HFF-Myc (cell line): ENCODE measurements around the gene TMEM97.
A peak's percentile ranks its signal among the peaks of the same experiment; 100 is the strongest.
"Not testable (repeated sequence)": the region's sequence is repeated elsewhere in the genome, so short reads cannot be mapped to it uniquely, and the experiment has no call there.

ENCODE experiments used
- DNase-seq: peaks from one replicate; pipeline ENCODE4 v3.0.0-alpha.2; 2011; ENCODE audit warnings: low read depth; ENCODE audit errors: extremely low read depth
- H3K4me3 ChIP-seq: replicated peaks from 2 replicates; pipeline ENCODE4 v1.5.1; 2011; ENCODE audit warnings: low read depth, mild to moderate bottlenecking, control low read depth, low read length
- TF ChIP-seq, protein P1 (sequence below): IDR thresholded peaks from 2 replicates; pipeline ENCODE4 v1.5.1; 2012; ENCODE audit warnings: mild to moderate bottlenecking, low read depth, low read length, control low read depth; ENCODE audit errors: missing control alignments

Gene TMEM97

DNA sequence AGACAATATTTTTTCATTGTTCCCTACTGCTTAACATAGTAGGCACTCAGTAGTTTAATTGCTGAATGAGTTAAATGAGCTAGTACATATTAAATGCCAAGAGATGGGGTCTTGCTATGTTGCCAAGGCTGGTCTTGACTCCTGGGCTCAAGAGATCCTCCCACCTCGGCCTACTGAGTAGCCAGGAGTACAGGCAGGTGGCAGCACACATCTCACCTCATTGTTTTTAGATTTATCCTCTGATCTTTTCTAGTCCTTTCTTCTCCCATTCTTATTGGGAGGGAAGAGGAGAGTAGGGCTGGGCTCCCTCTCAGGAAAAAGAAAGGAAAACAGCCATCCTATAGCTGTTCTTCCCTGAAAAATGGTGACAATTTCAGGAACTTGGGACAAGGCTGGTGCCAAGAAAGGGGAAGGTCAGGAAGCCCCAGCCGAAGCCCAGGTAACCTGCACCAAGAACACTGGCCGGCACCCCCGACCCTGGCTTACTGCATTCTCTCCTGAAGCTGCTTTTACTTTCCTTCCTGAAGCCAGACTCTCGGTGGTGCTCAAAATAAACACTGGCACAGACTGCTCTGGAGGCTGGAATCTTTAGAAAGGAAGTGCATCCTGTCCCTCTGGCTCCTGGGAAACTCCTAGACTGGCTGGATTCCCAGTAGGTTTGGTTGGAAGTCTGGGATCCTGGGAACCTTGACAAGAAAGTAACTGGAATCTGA lies 19.2 kb downstream of the TMEM97 start:
- H3K4me3 ChIP-seq, result peak overlapping the region; percentile 4; the same call in 1 of the 2 replicates
- peak; percentile 67 for DNase-seq
- TF ChIP-seq, protein P1, sequence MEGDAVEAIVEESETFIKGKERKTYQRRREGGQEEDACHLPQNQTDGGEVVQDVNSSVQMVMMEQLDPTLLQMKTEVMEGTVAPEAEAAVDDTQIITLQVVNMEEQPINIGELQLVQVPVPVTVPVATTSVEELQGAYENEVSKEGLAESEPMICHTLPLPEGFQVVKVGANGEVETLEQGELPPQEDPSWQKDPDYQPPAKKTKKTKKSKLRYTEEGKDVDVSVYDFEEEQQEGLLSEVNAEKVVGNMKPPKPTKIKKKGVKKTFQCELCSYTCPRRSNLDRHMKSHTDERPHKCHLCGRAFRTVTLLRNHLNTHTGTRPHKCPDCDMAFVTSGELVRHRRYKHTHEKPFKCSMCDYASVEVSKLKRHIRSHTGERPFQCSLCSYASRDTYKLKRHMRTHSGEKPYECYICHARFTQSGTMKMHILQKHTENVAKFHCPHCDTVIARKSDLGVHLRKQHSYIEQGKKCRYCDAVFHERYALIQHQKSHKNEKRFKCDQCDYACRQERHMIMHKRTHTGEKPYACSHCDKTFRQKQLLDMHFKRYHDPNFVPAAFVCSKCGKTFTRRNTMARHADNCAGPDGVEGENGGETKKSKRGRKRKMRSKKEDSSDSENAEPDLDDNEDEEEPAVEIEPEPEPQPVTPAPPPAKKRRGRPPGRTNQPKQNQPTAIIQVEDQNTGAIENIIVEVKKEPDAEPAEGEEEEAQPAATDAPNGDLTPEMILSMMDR, result no peak

GRCh38 chr17:28338769-28339212 lies 19.8 kb downstream of the TMEM97 start:
- not testable (repeated sequence) for H3K4me3 ChIP-seq, DNase-seq

DNA sequence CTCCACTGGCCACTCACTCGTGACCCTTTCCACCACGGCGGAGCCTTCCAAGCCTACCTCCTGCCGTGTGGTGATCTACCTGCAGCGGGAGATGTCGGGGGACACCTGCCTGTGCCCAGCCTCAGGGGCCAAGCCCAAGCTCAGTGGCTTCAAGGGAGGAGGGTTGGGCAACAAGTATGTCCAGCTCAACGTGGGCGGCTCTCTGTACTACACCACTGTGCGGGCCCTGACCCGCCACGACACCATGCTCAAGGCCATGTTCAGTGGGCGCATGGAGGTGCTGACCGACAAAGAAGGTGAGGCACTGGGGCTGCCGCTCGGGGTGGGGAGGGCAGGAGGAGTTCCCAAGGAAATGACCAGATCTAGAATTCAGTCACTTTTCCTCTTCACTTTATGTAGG lies 20.4 kb downstream of the TMEM97 start:
- H3K4me3 ChIP-seq, result no peak overlapping the region
- DNase-seq, result no peak
- TF ChIP-seq, protein P1, result no peak

DNA sequence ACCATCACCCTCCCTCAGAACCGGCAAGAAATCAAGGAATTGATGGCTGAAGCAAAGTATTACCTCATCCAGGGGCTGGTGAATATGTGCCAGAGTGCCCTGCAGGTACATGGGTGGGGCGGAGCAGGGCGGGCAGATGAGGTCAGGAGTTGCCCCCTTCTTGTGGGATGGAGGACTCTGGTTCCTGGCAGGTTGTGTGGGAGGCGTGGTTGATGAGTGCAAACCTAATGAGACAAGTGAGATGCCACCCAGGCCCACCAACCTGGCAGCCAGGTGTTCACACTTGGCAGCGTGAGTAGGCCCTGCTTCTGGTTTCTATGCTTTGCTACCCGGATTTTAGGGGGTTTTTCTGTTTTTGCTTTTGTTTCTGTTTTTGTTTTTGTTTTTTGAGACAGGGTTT lies 21.4 kb downstream of the TMEM97 start:
- H3K4me3 ChIP-seq, result no peak overlapping the region
- DNase-seq, result no peak
- TF ChIP-seq, protein P1, result no peak

DNA sequence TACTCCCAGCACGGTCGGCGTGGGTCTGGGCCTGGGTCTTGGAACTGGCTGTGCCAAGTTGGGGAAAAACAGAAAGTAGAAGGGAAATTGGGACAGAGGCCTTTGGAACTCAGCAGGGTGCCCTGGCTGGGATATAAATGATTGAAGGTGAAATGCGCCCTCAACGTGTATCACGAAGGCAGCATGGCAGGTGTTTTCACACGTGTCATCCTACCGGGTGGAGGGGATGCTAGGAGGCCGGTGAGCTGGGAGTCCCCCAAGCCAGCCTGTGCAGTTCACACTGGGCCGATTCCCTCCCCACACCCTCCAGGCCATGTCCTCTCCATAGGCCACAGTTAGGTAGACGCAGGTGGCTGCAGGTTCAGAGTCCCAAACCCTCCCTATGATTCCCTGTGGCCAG lies 22.5 kb downstream of the TMEM97 start:
- H3K4me3 ChIP-seq, result no peak overlapping the region
- TF ChIP-seq, protein P1, result no peak

DNA sequence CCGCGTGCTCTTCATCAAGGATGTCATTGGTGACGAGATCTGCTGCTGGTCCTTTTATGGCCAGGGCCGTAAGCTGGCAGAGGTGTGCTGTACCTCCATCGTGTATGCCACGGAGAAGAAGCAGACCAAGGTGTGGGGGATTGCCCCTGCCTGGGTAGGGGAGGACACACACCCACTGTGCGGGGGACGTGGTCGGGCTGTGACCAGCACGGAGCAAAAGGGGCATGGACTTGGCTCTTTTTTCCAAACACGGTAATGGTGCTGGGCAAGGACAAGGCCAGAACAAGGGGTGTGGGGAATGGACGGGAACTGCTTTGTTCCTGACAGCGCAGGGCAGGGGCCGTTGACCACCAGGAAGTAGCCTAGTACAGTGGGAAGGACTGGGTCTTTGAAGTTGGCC lies 23.3 kb downstream of the TMEM97 start:
- TF ChIP-seq, protein P1, result no peak
- H3K4me3 ChIP-seq, result no peak overlapping the region
- no peak for DNase-seq

More for the DNA sequence above, 22.5 kb downstream of the TMEM97 start:
- no peak for DNase-seq

- DNase-seq, result no peak
- TF ChIP-seq, protein P1, result no peak
- H3K4me3 ChIP-seq, result no peak overlapping the region
These were observed 24.5 kb downstream of the TMEM97 start for GRCh38 chr17:28343491-28343932.
